ENCODE results near the gene ACSF2. TPM values are rescaled to one million over a fixed set of nuclear protein-coding genes. Genes with fewer than 3 reads are reported as not detected.

ACSF2 gene
- total RNA-seq, 1 donor from 2014 or later: 8.8 TPM

DNA sequence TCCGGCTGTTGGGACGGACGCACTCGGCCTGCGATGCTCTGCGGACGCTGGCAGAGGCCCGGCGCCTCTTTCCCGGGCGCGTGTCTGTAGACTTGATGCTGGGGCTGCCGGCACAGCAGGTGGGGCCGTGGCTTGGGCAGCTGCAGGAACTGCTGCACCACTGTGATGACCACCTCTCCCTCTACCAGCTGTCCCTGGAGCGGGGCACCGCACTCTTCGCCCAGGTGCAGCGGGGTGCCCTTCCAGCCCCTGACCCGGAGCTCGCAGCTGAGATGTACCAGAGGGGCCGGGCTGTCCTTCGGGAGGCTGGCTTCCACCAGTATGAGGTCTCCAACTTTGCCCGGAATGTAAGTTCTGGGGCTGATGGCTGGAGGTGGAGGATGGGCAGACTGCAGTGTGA is 56.1 kb downstream of the ACSF2 start:
- no peak for DNase-seq (ENCODE audit: low spot score)
- Mint-ChIP-seq H3K27me3 (ENCODE audit: insufficient read depth) (no peaks in the 10 kb centered on the region), H3K36me3 (ENCODE audit: low read depth) (peaks cover 26% of the 10 kb centered on the region), H3K4me1 (ENCODE audit: low read depth) (peaks cover 27% of the 10 kb centered on the region), H3K27ac (no peak overlapping the region), H3K9me3 (no peaks in the 10 kb centered on the region), H3K4me3 (no peak overlapping the region)
- intact Hi-C loops (cut with micrococcal nuclease): loop anchor here (1.0 to 5.0 kb wide), 5 partner anchors 19 to 215 kb away; partner anchors contain the start of gene CACNA1G

DNA sequence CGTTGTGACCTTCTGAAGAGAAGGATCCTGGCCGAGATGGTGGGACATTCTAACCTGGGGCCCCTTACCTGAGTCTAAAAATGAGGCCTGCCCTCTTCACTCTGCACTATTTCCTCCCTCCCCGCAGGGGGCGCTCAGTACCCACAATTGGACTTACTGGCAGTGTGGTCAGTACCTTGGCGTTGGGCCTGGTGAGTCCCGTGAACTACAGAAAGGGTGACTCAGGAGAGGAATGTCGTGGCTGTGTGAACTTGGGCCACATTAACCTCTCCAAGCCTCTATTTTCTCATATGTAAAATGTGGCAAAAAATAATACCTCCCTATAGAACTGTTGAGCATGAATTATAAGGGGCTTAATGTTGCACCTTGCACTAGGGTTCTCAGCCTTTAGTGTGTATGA is 56.5 kb downstream of the ACSF2 start:
- Mint-ChIP-seq H3K9me3 (no peaks in the 10 kb centered on the region), H3K4me3 (no peak overlapping the region), H3K36me3 (ENCODE audit: low read depth) (peaks cover 27% of the 10 kb centered on the region), H3K27me3 (ENCODE audit: insufficient read depth) (no peaks in the 10 kb centered on the region), H3K4me1 (ENCODE audit: low read depth) (peaks cover 27% of the 10 kb centered on the region), H3K27ac (no peak overlapping the region)
- peak; percentile 67 for DNase-seq (ENCODE audit: low spot score)
- intact Hi-C loops (cut with micrococcal nuclease): loop anchor here (1.0 to 5.0 kb wide), 5 partner anchors 19 to 215 kb away; partner anchors contain the start of gene CACNA1G

DNA sequence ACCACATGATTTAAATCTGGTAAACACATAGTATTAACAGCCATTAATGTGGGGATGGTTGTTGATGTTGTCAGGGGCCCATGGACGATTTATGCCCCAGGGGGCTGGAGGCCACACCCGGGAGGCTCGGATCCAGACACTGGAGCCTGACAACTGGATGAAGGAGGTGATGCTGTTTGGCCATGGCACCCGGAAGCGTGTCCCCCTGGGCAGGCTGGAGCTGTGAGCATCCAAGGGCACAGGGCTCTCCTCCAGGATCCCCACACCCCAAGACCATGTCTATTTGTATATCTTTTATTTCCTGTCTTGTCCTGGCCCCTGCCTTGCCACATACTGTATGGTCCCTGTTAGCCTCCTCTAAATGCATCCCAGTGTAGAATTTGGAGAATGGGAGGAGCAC is 57.2 kb downstream of the ACSF2 start:
- no peak for DNase-seq (ENCODE audit: low spot score)
- H3K27ac Mint-ChIP-seq: no peak overlapping the region
- H3K4me3 Mint-ChIP-seq: no peak overlapping the region
- no peaks in the 10 kb centered on the region for H3K9me3 Mint-ChIP-seq
- intact Hi-C loops (cut with micrococcal nuclease): loop anchor here (5.0 kb wide), 1 partner anchor 214 kb away; no protein-coding TSS in a partner anchor
- H3K4me1 Mint-ChIP-seq (ENCODE audit: low read depth): peaks cover 23% of the 10 kb centered on the region
- peaks cover 27% of the 10 kb centered on the region for H3K36me3 Mint-ChIP-seq (ENCODE audit: low read depth)
- H3K27me3 Mint-ChIP-seq (ENCODE audit: insufficient read depth): no peaks in the 10 kb centered on the region

DNA sequence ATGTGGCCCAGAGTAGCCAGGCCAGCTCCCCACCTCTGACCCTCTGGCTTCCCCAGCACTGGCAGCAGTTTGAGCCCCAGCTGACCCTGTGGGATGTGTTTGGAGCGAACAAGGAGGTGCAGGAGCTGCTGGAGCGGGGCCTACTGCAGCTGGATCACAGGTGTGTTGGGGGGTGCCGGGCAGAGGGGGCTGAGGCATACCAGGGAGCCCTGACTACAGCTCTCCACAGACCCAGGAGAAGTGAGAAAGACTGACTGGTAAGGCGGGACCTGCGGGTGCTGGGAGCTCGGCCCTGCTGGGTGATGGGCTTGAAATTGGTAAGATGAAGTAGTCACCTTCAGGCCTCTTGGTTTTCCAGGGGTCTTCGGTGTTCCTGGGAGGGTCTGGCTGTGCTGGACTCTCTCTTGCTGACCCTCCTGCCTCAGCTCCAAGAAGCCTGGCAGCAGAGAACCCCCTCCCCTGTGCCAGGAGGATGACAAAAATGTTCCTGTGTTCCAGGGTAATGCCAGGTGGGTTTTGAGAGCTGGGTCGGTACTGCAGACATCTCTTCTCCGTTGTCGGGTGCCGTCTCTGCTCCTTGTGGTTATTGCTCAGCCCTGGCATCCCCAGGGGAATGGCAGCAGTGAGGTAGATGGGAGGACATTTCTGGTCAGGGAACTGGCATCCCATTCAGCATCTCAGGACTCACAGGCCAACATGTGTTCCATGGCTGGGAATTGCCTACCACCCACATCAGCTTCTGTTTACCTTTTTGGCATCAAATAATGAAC is 58.6 kb downstream of the ACSF2 start:
- intact Hi-C loops (cut with micrococcal nuclease): loop anchor here (5.0 kb wide), 1 partner anchor 213 kb away; no protein-coding TSS in a partner anchor
- H3K9me3 Mint-ChIP-seq: no peaks in the 10 kb centered on the region

DNA sequence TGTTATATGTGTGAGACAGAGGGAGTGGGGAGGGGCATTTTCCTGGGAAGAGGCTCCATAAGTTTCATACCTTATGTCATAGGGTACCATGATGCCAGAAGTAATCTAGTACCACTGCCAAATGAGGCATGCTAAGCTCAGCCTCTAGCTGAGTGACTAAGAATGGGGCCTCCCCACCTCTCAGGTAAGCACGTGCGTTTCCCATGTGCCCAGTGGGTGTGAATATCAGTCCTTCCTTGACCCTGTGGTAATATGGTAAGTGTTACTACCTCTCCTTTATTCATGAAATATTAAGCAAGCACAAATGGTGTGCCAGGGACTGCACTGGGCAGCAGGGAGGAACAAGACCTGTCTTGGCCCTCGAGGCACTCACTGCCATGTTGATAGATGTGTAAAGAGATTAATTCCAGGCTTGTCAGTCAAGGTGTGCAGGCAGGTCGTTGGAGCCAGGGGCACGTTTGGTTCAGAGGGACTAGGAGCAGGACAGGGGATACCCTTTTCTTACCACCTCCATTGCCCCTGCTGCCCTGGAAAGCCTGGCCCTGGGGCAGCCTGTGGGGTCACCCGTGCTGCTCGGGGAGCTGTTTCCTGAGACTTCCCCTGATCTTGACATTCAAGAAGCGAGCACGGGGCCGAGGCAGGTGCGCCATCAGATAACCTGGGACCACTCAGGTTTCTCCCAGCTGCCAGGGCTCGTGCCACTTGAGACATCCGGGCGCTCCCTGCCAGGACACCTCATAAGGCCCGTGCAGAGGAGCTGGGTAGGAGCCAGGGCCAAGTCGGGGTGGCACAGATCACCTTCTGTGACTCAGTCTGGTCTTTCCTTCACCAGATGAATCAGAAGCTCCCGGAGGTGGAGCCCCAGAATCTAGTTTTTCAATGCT is 61.4 kb downstream of the ACSF2 start:
- peaks cover 5% of the 10 kb centered on the region for H3K4me1 Mint-ChIP-seq (ENCODE audit: low read depth)
- H3K36me3 Mint-ChIP-seq (ENCODE audit: low read depth): peaks cover 21% of the 10 kb centered on the region
- no peaks in the 10 kb centered on the region for H3K27me3 Mint-ChIP-seq (ENCODE audit: insufficient read depth)
- H3K9me3 Mint-ChIP-seq: no peaks in the 10 kb centered on the region
- H3K4me3 Mint-ChIP-seq: no peak overlapping the region
- intact Hi-C loops (cut with micrococcal nuclease): no loop called here
- no peak overlapping the region for H3K27ac Mint-ChIP-seq
- no peak for DNase-seq (ENCODE audit: low spot score)

More for the DNA sequence above, 58.6 kb downstream of the ACSF2 start:
- Mint-ChIP-seq H3K4me1 (ENCODE audit: low read depth) (peaks cover 15% of the 10 kb centered on the region), H3K36me3 (ENCODE audit: low read depth) (peaks cover 27% of the 10 kb centered on the region), H3K27me3 (ENCODE audit: insufficient read depth) (no peaks in the 10 kb centered on the region), H3K4me3 (no peak overlapping the region), H3K27ac (no peak overlapping the region)
- DNase-seq (ENCODE audit: low spot score): no peak

DNA sequence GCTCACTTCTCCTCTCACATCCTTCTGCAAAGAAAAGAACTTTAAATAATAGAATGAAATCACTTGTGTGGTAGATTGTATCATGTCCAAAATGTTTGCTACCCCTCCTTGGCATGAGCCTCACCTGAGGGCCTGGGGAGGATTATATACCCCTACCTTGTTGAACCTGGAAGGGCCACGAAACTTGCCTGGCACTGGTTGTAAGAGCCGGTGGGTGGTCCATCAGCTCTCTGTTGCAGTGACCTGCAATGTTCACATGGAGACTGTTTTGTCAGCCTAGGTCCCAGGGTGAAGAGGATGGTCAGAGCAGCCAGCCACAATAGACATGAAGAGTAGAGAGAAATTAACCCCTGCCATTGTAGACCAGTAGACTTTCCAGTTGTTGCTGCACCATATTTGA is 62.9 kb downstream of the ACSF2 start:
- Mint-ChIP-seq H3K4me3 (no peak overlapping the region), H3K27me3 (ENCODE audit: insufficient read depth) (no peaks in the 10 kb centered on the region), H3K36me3 (ENCODE audit: low read depth) (peaks cover 13% of the 10 kb centered on the region), H3K4me1 (ENCODE audit: low read depth) (no peaks in the 10 kb centered on the region), H3K27ac (no peak overlapping the region), H3K9me3 (no peaks in the 10 kb centered on the region)
- intact Hi-C loops (cut with micrococcal nuclease): no loop called here
- DNase-seq (ENCODE audit: low spot score): no peak

DNA sequence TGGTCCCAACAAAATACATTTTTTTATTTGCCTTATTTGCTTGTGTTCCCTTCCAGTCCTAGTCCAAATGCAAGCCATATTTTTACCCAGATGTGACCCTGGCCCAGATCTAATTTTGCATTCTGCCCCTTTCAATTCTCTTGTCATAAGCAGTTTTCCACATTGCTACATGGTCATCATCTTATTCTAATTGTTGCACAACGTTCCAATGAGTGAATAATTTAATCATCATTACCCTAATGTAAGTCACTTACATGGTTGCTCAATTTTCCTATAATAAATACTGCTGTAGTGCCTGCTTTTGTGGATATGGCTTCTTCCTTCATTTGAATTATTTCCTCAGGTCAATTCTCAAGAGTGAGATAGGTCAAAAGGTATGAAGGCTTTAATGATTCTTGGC is 65.5 kb downstream of the ACSF2 start:
- no peak overlapping the region for H3K4me3 Mint-ChIP-seq
- no peaks in the 10 kb centered on the region for H3K4me1 Mint-ChIP-seq (ENCODE audit: low read depth)
- H3K27ac Mint-ChIP-seq: no peak overlapping the region
- intact Hi-C loops (cut with micrococcal nuclease): no loop called here
- H3K36me3 Mint-ChIP-seq (ENCODE audit: low read depth): peaks cover 1% of the 10 kb centered on the region
- DNase-seq (ENCODE audit: low spot score): no peak
- H3K27me3 Mint-ChIP-seq (ENCODE audit: insufficient read depth): peaks cover 2% of the 10 kb centered on the region
- no peaks in the 10 kb centered on the region for H3K9me3 Mint-ChIP-seq

DNA sequence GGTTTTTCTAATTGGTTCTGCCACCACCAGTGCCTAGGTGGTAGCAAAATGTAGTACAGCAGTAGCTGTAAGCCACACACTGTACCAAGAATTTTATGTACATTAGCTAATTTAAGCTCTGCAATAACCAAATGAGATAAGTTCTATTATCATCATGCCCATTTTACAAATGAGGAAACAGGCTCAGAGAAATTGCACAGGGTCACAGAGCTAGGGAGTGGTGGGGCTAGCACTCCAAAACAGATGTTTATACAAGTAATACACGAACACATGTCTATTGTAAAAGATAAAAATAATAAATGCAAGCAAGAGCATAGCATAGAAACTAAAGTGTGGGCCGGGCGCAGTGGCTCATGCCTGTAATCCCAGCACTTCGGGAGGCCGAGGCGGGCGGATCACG is 66.2 kb downstream of the ACSF2 start:
- DNase-seq (ENCODE audit: low spot score): no peak
- no peaks in the 10 kb centered on the region for H3K9me3 Mint-ChIP-seq
- peaks cover 1% of the 10 kb centered on the region for H3K36me3 Mint-ChIP-seq (ENCODE audit: low read depth)
- peaks cover 2% of the 10 kb centered on the region for H3K27me3 Mint-ChIP-seq (ENCODE audit: insufficient read depth)
- intact Hi-C loops (cut with micrococcal nuclease): no loop called here
- no peaks in the 10 kb centered on the region for H3K4me1 Mint-ChIP-seq (ENCODE audit: low read depth)
- no peak overlapping the region for H3K4me3 Mint-ChIP-seq
- no peak overlapping the region for H3K27ac Mint-ChIP-seq

DNA sequence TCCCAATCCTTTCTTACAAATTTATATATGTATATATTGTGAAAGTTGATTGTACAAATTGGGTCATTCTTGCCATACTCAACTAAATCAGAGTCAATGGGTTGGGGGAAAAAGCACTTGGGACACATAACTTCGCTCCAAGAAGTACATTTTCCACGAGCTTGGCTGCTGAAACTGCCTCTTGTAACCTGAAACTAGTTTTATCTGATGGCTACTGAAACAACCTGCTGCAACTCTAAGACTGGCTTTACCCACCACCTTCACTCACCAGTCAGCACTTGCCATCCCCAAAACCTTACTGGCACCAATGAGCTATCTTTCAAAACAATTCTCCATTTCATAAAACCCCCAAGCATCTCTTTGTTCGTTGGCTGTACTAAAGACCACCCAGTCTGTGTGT is 67.7 kb downstream of the ACSF2 start:
- intact Hi-C loops (cut with micrococcal nuclease): no loop called here
- H3K4me1 Mint-ChIP-seq (ENCODE audit: low read depth): no peaks in the 10 kb centered on the region
- H3K36me3 Mint-ChIP-seq (ENCODE audit: low read depth): no peaks in the 10 kb centered on the region
- H3K27ac Mint-ChIP-seq: no peak overlapping the region
- no peak overlapping the region for H3K4me3 Mint-ChIP-seq
- H3K9me3 Mint-ChIP-seq: no peaks in the 10 kb centered on the region
- no peak for DNase-seq (ENCODE audit: low spot score)
- H3K27me3 Mint-ChIP-seq (ENCODE audit: insufficient read depth): peaks cover 2% of the 10 kb centered on the region

DNA sequence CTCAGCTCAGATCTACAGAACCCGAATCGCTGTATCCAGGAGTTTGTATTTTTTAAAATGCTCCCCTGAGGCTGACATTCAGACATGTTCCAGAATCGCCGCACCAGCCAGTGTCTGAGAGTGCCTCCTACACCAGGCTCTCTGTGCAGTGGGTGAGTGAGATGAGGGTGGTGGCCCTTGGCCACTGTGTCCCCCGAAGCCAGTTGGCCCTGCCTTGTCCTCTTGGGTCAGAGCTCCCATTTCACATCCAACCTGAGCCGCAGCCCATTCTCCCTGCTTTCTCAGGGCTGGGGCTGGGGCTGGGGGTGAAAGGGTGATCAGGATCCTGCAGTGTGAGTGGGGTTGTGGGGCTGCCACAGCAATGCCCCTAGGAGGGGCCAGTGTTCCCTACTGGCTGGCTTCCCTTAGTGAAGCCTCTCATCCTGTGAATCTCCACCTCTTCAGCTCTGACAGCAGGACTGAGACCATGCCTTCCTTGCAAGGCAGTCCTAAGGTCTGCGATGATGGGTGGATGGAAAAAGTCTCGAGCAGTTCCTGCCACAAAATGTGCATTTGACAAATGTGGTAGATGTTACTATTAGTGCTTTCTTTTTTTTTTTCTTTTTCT is 69.3 kb downstream of the ACSF2 start:
- Mint-ChIP-seq H3K27ac (no peak overlapping the region), H3K4me3 (no peak overlapping the region), H3K27me3 (ENCODE audit: insufficient read depth) (peaks cover 2% of the 10 kb centered on the region), H3K9me3 (no peaks in the 10 kb centered on the region), H3K4me1 (ENCODE audit: low read depth) (no peaks in the 10 kb centered on the region), H3K36me3 (ENCODE audit: low read depth) (no peaks in the 10 kb centered on the region)
- no peak for DNase-seq (ENCODE audit: low spot score)
- intact Hi-C loops (cut with micrococcal nuclease): no loop called here

DNA sequence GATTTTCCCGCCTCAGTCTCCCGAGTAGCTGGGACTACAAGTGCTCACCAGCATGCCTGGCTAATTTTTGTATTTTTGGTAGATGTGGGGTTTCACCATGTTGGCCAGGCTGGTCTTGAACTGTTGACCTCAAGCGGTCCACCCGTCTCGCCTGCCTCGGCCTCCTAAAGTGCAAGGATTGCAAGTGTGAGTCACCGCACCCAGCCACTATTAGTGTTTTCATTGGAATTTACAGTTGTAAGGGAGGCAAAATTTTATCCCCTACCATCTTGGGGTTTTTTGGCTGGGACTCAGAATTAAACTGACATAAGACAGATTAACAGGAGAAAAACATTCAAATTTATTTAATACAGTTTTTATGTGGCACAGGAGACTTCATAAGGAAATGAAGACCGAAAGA is 69.9 kb downstream of the ACSF2 start:
- H3K27ac Mint-ChIP-seq: no peak overlapping the region
- peaks cover 2% of the 10 kb centered on the region for H3K27me3 Mint-ChIP-seq (ENCODE audit: insufficient read depth)
- no peaks in the 10 kb centered on the region for H3K4me1 Mint-ChIP-seq (ENCODE audit: low read depth)
- no peak overlapping the region for H3K4me3 Mint-ChIP-seq
- H3K9me3 Mint-ChIP-seq: no peaks in the 10 kb centered on the region
- H3K36me3 Mint-ChIP-seq (ENCODE audit: low read depth): no peaks in the 10 kb centered on the region
- intact Hi-C loops (cut with micrococcal nuclease): no loop called here
- DNase-seq (ENCODE audit: low spot score): no peak

DNA sequence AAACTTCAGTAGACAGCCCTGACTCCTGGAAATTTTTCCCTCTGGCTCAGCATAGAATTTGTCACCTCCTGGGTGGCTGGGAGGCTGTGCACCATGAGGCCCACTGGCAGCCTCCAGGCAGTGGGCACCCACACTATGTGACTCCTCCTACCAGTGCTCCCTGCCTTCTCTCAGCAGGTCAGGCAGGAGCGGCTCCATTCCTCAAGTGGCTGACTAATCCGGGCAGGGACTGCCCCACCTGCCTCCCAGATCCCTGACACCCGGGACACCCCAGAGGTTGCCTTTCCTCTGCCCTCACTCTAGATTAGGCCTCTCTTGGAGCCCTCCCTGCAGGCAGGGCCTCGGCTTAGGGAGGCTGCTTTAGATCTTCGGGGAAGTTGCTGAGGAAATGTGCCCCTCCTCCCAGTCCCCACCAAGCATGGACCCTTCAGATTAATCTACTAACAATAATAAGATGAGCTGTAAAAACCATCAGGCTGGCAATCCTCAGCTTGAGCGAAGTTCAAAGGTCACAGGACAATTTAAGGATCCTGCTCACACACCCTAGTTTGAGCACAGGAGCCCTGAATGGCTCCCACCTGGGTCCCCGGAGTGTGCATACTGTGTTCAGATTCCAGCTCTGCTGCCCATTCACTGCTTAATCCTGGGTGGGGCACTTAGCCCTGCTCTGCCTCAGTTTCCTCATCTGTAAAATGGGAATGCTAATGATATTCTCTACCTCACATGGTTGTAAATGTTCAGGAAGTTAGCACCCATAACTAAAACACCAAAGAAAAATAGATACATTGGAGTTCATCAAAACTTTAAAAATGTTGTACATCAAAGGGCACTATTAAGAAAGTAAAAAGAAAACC is 72.2 kb downstream of the ACSF2 start:
- Mint-ChIP-seq H3K4me3 (no peak overlapping the region), H3K27me3 (ENCODE audit: insufficient read depth) (peaks cover 2% of the 10 kb centered on the region), H3K36me3 (ENCODE audit: low read depth) (no peaks in the 10 kb centered on the region), H3K4me1 (ENCODE audit: low read depth) (peaks cover under 1% of the 10 kb centered on the region), H3K9me3 (no peaks in the 10 kb centered on the region), H3K27ac (no peak overlapping the region)
- intact Hi-C loops (cut with micrococcal nuclease): no loop called here
- DNase-seq (ENCODE audit: low spot score): no peak
